Mucosa of descending colon (tissue), 3 donors: ENCODE data around the gene NCR3LG1. TPM values are rescaled to one million over a fixed set of nuclear protein-coding genes. Genes with fewer than 3 reads are reported as not detected.

Experiments
- ATAC-seq: fragments of 200-7000 bp; cut with Tn5 transposase; one replicate; pipeline ENCODE4 v1.9.1; 2020; ENCODE audit warnings: mild to moderate bottlenecking, moderate library complexity
- DNase-seq, 3 donors: peaks; one replicate each; pipeline ENCODE4 v3.0.0-alpha.2; 2020
- H3K36me3 ChIP-seq: fragments of 200-600 bp; one replicate; pipeline ENCODE4 v1.8.0; 2021; ENCODE audit warnings: low read depth, mild to moderate bottlenecking
- H3K4me1 ChIP-seq: fragments of 200-600 bp; one replicate; pipeline ENCODE4 v1.8.0; 2021; ENCODE audit warnings: low read depth, mild to moderate bottlenecking
- H3K4me3 ChIP-seq: fragments of 200-600 bp; one replicate; pipeline ENCODE4 v1.8.0; 2021; ENCODE audit warnings: mild to moderate bottlenecking
- H3K9me3 ChIP-seq: fragments of 200-600 bp; one replicate; pipeline ENCODE4 v1.8.0; 2021; ENCODE audit warnings: mild to moderate bottlenecking
- CTCF ChIP-seq: fragments of 200-600 bp; IDR thresholded peaks from one replicate; pipeline ENCODE4 v1.8.0; 2022; ENCODE audit warnings: antibody characterized with exemption, mild to moderate bottlenecking
- intact Hi-C, 2 donors: fragments of 100-400 bp; cut with DNase I in 1 of 2; cut with micrococcal nuclease in 1 of 2; formaldehyde crosslinking; loops; one replicate each; pipeline versions ENCODE4 v1.11.0 to v1.11.1; 2022; cut with DNase I, micrococcal nuclease
- total RNA-seq, 3 donors: library from RNA; stranded (reverse); fragmentation: NEBNext Ultra II Directional in 2 of 3; extraction: Animal tissue kit (Norgen Biotek cat#: 25700) in 2 of 3; gene quantifications; one replicate each; pipeline versions ENCODE4 v1.2.1 to v1.2.4, GENCODE V29; 2021 to 2023
- donor health status: DM: no; HTN: no; CAD: no; lungs with moderate emphysema.
- donor health status: DM: no; HTN: no; CAD: no.
- donor health status: DM: no; HTN: yes; CAD: no.

NCR3LG1 gene
- total RNA-seq, 3 donors from 2014 or later, result 6.0 to 16.7 (median 10.7) TPM

- ATAC-seq (no peak), DNase-seq (no peak)
- no peaks in the 10 kb centered on the region for H3K9me3 ChIP-seq
- H3K4me1 ChIP-seq, result peaks cover 17% of the 10 kb centered on the region
- TF ChIP-seq CTCF, result no peak
- intact Hi-C loops, result no loop called here
- H3K36me3 ChIP-seq, result no peaks in the 10 kb centered on the region
- H3K4me3 ChIP-seq, result no peak overlapping the region
Observed at GRCh38 chr11:17350455-17351171, 987 bp upstream of the NCR3LG1 start.

GRCh38 chr11:17351172-17351509, 459 bp upstream of the NCR3LG1 start:
- Histone ChIP-seq H3K4me3 (no peak overlapping the region), H3K9me3 (no peaks in the 10 kb centered on the region), H3K36me3 (no peaks in the 10 kb centered on the region), H3K4me1 (peaks cover 17% of the 10 kb centered on the region)
- DNase-seq (no peak), ATAC-seq (no peak)
- no peak for TF ChIP-seq CTCF
- intact Hi-C loops, result no loop called here

GRCh38 chr11:17352950-17353820, 1.6 kb downstream of the NCR3LG1 start:
- H3K4me3 ChIP-seq, result peak overlapping the region; percentile 30
- H3K9me3 ChIP-seq, result no peaks in the 10 kb centered on the region
- peak; percentile 85 to 91 (median 86) for DNase-seq
- H3K4me1 ChIP-seq, result peaks cover 17% of the 10 kb centered on the region
- no peak for TF ChIP-seq CTCF
- ATAC-seq, result peak; percentile 83
- intact Hi-C loops, result no loop called here
- H3K36me3 ChIP-seq, result no peaks in the 10 kb centered on the region

- TF ChIP-seq CTCF, result no peak
- DNase-seq (no peak), ATAC-seq (no peak)
- intact Hi-C loops, result no loop called here
- Histone ChIP-seq H3K9me3 (no peaks in the 10 kb centered on the region), H3K4me3 (peak overlapping the region; percentile 30), H3K4me1 (peaks cover 17% of the 10 kb centered on the region), H3K36me3 (no peaks in the 10 kb centered on the region)
Observed at GRCh38 chr11:17353821-17354600, 2.4 kb downstream of the NCR3LG1 start.

GRCh38 chr11:17354601-17354991, 3.0 kb downstream of the NCR3LG1 start:
- Histone ChIP-seq H3K4me3 (no peak overlapping the region), H3K4me1 (peaks cover 17% of the 10 kb centered on the region), H3K9me3 (no peaks in the 10 kb centered on the region), H3K36me3 (no peaks in the 10 kb centered on the region)
- intact Hi-C loops, result no loop called here
- ATAC-seq (peak; percentile 46), DNase-seq (peak in 1 of 3 donors; percentile 88)
- TF ChIP-seq CTCF, result peak; percentile 15
